ENCODE data around the gene PTPRU. TPM values are rescaled to one million over a fixed set of nuclear protein-coding genes. Genes with fewer than 3 reads are reported as not detected.

The PTPRU gene
- total RNA-seq, 1 experiment from 2014 or later = 25.7 TPM

GRCh38 chr1:29240986-29241385 is 4.7 kb downstream of the PTPRU start:
- peaks cover 34% of the 10 kb centered on the region for H3K79me2 ChIP-seq (ENCODE audit: low read length)
- H4K20me1 ChIP-seq (ENCODE audit: low read length) = no peaks in the 10 kb centered on the region
- no peak overlapping the region for H3K4me2 ChIP-seq (ENCODE audit: low read length)
- no peaks in the 10 kb centered on the region for H3F3A ChIP-seq (ENCODE audit: low read length, unreplicated experiment)
- H3K27me3 ChIP-seq (ENCODE audit: low read length) = no peaks in the 10 kb centered on the region
- ChIA-PET CTCF (no interaction called here), POLR2A (ENCODE audit: unreplicated experiment) (no interaction called here)
- DNase-seq = no peak
- H3K4me1 ChIP-seq (ENCODE audit: insufficient read depth, low read length) = peaks cover 38% of the 10 kb centered on the region
- no peaks in the 10 kb centered on the region for H3K9me2 ChIP-seq (replicated peaks; ENCODE audit: low read length)
- intact Hi-C loops (cut with micrococcal nuclease) = no loop called here
- H3K36me3 ChIP-seq (ENCODE audit: low read depth, low read length) = no peaks in the 10 kb centered on the region
- no TSS peak for BruUV-seq (replicated peaks)
- H3K27ac ChIP-seq (ENCODE audit: low read length) = no peak overlapping the region
- H2AFZ ChIP-seq (ENCODE audit: low read length) = no peak overlapping the region
- H3K9ac ChIP-seq (ENCODE audit: low read length) = no peak overlapping the region
- ATAC-seq = no peak
- H3K4me3 ChIP-seq (ENCODE audit: low read length) = no peak overlapping the region
- TF ChIP-seq EZH2phosphoT487 (IDR thresholded peaks at IDR 0.05; ENCODE audit: borderline replicate concordance, low read length) (no peak), CTCF (conservative IDR thresholded peaks at IDR 0.05; ENCODE audit: low read depth, low read length) (no peak), EZH2 (IDR thresholded peaks at IDR 0.05; ENCODE audit: low read length, unreplicated experiment) (no peak)
- no peaks in the 10 kb centered on the region for H3K9me3 ChIP-seq (ENCODE audit: low read length)

GRCh38 chr1:29243023-29243870 is 6.9 kb downstream of the PTPRU start:
- no peak for DNase-seq
- H3K4me1 ChIP-seq (ENCODE audit: insufficient read depth, low read length) = peaks cover 37% of the 10 kb centered on the region
- no peak for TF ChIP-seq CTCF (conservative IDR thresholded peaks at IDR 0.05; ENCODE audit: low read depth, low read length)
- no peak for TF ChIP-seq EZH2 (IDR thresholded peaks at IDR 0.05; ENCODE audit: low read length, unreplicated experiment)
- TF ChIP-seq EZH2phosphoT487 (IDR thresholded peaks at IDR 0.05; ENCODE audit: borderline replicate concordance, low read length) = no peak
- no peak overlapping the region for H2AFZ ChIP-seq (ENCODE audit: low read length)
- peak overlapping the region; percentile 8; the same call in 1 of the 2 replicates for H3K4me2 ChIP-seq (ENCODE audit: low read length)
- no peaks in the 10 kb centered on the region for H3F3A ChIP-seq (ENCODE audit: low read length, unreplicated experiment)
- CTCF ChIA-PET = no interaction called here
- no TSS peak for BruUV-seq (replicated peaks)
- no peaks in the 10 kb centered on the region for H3K9me3 ChIP-seq (ENCODE audit: low read length)
- no peaks in the 10 kb centered on the region for H3K27me3 ChIP-seq (ENCODE audit: low read length)
- H4K20me1 ChIP-seq (ENCODE audit: low read length) = no peaks in the 10 kb centered on the region
- POLR2A ChIA-PET (ENCODE audit: unreplicated experiment) = no interaction called here
- no peaks in the 10 kb centered on the region for H3K36me3 ChIP-seq (ENCODE audit: low read depth, low read length)
- H3K4me3 ChIP-seq (ENCODE audit: low read length) = no peak overlapping the region
- ATAC-seq = no peak
- H3K79me2 ChIP-seq (ENCODE audit: low read length) = peaks cover 22% of the 10 kb centered on the region
- H3K9me2 ChIP-seq (replicated peaks; ENCODE audit: low read length) = no peaks in the 10 kb centered on the region
- intact Hi-C loops (cut with micrococcal nuclease) = no loop called here
- peak overlapping the region; percentile 9; the same call in 1 of the 2 replicates for H3K9ac ChIP-seq (ENCODE audit: low read length)
- H3K27ac ChIP-seq (ENCODE audit: low read length) = peak overlapping the region; percentile 37

- Histone ChIP-seq H3K27ac (ENCODE audit: low read length) (peak overlapping the region; percentile 37), H3F3A (ENCODE audit: low read length, unreplicated experiment) (no peaks in the 10 kb centered on the region), H3K36me3 (ENCODE audit: low read depth, low read length) (no peaks in the 10 kb centered on the region), H3K4me1 (ENCODE audit: insufficient read depth, low read length) (peaks cover 31% of the 10 kb centered on the region), H3K9ac (ENCODE audit: low read length) (no peak overlapping the region; the same call in 1 of the 2 replicates), H4K20me1 (ENCODE audit: low read length) (no peaks in the 10 kb centered on the region), H3K4me3 (ENCODE audit: low read length) (no peak overlapping the region), H3K27me3 (ENCODE audit: low read length) (no peaks in the 10 kb centered on the region), H3K4me2 (ENCODE audit: low read length) (peak overlapping the region; percentile 8; the same call in 1 of the 2 replicates), H3K79me2 (ENCODE audit: low read length) (peaks cover 20% of the 10 kb centered on the region), H3K9me2 (replicated peaks; ENCODE audit: low read length) (no peaks in the 10 kb centered on the region), H3K9me3 (ENCODE audit: low read length) (no peaks in the 10 kb centered on the region), H2AFZ (ENCODE audit: low read length) (no peak overlapping the region)
- ChIA-PET POLR2A (ENCODE audit: unreplicated experiment) (no interaction called here), CTCF (no interaction called here)
- DNase-seq (peak; percentile 59), ATAC-seq (no peak)
- BruUV-seq (replicated peaks) = no TSS peak
- TF ChIP-seq EZH2phosphoT487 (IDR thresholded peaks at IDR 0.05; ENCODE audit: borderline replicate concordance, low read length) (no peak), CTCF (conservative IDR thresholded peaks at IDR 0.05; ENCODE audit: low read depth, low read length) (no peak), EZH2 (IDR thresholded peaks at IDR 0.05; ENCODE audit: low read length, unreplicated experiment) (no peak)
- intact Hi-C loops (cut with micrococcal nuclease) = loop anchor here (2.0 kb wide), 1 partner anchor 63 kb away; no protein-coding TSS in a partner anchor
Observed at GRCh38 chr1:29243871-29244200, 7.5 kb downstream of the PTPRU start.
